GM10248 (cell line): ENCODE data around the gene C10orf95.

Experiments used
- CTCF ChIA-PET: fragments of 300-600 bp; sonication (Branson Sonifier 250); formaldehyde crosslinking; extraction: SDS; loops from one replicate; lab custom pipeline; 2021; ENCODE audit warnings: antibody characterized with exemption; lab: Yijun Ruan, JAX
- POLR2A ChIA-PET: fragments of 350-650 bp; sonication (Branson Sonifier 250); formaldehyde crosslinking; extraction: SDS; loops from one replicate; lab custom pipeline; 2020; ENCODE audit warnings: antibody characterized with exemption; lab: Yijun Ruan, JAX
- DNase-seq: peaks from one replicate; pipeline ENCODE4 v3.0.0; 2012; ENCODE audit errors: extremely low spot score
- TF ChIP-seq, protein P1 (sequence below): IDR thresholded peaks from 2 replicates; pipeline ENCODE4 v1.5.1; 2012; ENCODE audit warnings: mild to moderate bottlenecking, low read depth; ENCODE audit errors: extremely low read depth, missing control alignments, control extremely low read depth

The C10orf95 gene

DNA sequence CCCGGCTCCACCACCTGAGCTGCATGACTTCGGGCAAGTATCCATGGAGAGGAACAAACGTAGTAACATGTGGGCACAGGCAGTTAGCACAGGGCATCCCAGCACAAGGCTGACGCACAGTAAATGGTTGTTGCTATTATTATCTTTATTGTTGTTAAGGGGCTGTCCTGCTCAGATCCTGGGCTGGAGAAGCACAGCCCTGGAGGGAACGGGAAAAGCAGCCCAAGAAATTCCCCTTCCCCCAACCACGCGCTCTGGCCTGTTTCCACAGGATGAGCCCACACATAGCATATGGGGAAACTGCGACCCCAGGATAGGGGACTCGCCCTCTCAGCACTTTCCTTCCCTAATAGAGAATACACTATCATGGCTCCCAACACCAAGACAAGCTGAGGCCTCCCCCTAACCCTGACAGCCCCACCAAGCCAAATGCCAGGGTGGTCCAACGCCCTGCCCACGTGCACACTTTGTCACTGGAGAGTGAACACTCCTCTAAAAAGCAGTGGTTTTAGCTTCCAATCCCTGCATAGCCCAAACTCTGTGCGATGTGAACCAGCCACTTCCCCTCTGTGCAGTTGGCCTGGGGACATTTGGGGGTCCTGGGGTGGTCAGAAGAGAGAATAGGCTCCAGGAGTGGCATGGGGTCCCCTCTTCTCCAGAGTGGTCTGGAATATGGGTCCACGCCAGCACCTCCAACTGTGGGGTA lies 43.8 kb downstream of the C10orf95 start:
- DNase-seq: no peak
- ChIA-PET CTCF (interaction anchor here (1.7 to 6.6 kb wide), 4 partner anchors 8 to 178 kb away, joined by 8 to 88 read pairs (median 53); partner anchors contain the start of genes ELOVL3, FBXL15 and NFKB2), POLR2A (no interaction called here)
- TF ChIP-seq, protein P1, sequence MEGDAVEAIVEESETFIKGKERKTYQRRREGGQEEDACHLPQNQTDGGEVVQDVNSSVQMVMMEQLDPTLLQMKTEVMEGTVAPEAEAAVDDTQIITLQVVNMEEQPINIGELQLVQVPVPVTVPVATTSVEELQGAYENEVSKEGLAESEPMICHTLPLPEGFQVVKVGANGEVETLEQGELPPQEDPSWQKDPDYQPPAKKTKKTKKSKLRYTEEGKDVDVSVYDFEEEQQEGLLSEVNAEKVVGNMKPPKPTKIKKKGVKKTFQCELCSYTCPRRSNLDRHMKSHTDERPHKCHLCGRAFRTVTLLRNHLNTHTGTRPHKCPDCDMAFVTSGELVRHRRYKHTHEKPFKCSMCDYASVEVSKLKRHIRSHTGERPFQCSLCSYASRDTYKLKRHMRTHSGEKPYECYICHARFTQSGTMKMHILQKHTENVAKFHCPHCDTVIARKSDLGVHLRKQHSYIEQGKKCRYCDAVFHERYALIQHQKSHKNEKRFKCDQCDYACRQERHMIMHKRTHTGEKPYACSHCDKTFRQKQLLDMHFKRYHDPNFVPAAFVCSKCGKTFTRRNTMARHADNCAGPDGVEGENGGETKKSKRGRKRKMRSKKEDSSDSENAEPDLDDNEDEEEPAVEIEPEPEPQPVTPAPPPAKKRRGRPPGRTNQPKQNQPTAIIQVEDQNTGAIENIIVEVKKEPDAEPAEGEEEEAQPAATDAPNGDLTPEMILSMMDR: no peak

DNA sequence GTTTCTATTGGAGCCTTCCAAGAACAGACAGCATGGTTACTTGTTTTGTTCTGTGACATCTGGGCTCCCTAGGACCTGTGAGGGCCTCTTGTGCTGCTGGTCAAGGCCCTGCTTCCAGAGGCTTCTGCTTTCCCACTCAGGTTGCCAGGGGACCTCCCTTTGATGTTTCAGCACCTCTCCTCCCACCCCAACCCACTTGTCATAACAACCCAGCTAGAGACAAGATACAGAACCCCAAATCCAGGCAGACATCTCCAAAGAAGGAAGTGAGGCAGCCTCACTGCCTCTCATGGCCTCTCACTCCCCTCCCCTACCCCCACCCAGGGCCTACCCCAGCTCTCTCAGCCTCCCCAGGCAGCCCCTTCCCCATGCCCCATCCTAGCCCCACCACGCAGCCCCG lies 44.5 kb downstream of the C10orf95 start:
- TF ChIP-seq, protein P1: no peak
- ChIA-PET POLR2A (interaction anchor here (0.7 kb wide), 1 partner anchor 223 kb away, joined by 4 read pairs; no protein-coding TSS in a partner anchor), CTCF (interaction anchor here (1.7 to 6.6 kb wide), 5 partner anchors 8 to 177 kb away, joined by 5 to 88 read pairs (median 41); partner anchors contain the start of genes ELOVL3, FBXL15 and NFKB2)
- DNase-seq: no peak

DNA sequence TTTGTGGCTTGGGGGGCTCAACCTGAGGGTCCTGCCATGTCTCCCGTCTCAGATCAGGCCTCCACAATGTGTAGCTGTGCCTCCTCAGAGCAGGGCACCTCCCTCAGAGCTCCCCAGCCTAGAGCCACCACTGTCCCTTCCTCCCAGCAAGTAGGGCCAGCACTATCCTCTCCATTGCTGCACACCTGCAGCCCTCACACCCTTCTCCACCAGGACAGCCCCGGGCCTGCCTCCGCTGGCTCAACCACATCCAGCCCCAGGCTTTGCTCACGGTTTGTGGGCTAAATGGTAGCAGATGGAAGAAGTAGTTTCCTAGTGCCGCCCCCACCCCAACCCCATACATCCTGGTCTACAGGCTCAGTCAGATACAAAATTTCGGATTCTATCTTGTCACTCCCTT lies 45.7 kb downstream of the C10orf95 start:
- ChIA-PET CTCF (interaction anchor here (1.2 to 6.6 kb wide), 8 partner anchors 10 to 236 kb away, joined by 3 to 88 read pairs (median 13); partner anchors contain the start of genes C10orf95, ELOVL3, FBXL15 and NFKB2), POLR2A (interaction anchor here (0.7 kb wide), 1 partner anchor 45 kb away, joined by 3 read pairs; no protein-coding TSS in a partner anchor)
- no peak for DNase-seq
- TF ChIP-seq, protein P1: no peak

DNA sequence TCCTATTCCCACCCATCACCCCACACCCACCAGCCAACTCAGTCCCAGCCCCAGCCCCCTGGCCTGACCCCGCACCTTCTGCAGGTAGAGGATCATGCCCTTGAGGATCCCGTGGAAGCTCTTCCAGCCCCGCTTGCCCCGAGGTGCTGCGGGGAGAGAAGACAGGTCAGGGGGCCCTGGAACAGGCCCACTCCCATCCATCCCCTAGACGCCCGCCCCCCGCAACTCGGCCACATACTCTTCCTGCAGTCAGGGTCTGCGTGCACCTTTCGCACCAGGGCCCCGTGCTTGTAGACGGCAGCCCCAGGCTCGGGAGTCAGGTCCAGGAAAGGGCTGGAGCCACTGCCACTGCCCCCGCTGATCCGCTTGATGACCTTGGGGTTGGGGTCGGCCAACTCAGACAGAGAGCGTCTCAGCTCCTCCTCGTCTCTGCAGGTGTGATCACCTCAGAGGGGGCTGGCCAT lies 46.2 kb downstream of the C10orf95 start:
- CTCF ChIA-PET: interaction anchor here (0.6 to 6.6 kb wide), 13 partner anchors 10 to 236 kb away, joined by 3 to 88 read pairs (median 6); partner anchors contain the start of genes C10orf95, ELOVL3, FBXL15 and NFKB2
- TF ChIP-seq, protein P1: no peak

DNA sequence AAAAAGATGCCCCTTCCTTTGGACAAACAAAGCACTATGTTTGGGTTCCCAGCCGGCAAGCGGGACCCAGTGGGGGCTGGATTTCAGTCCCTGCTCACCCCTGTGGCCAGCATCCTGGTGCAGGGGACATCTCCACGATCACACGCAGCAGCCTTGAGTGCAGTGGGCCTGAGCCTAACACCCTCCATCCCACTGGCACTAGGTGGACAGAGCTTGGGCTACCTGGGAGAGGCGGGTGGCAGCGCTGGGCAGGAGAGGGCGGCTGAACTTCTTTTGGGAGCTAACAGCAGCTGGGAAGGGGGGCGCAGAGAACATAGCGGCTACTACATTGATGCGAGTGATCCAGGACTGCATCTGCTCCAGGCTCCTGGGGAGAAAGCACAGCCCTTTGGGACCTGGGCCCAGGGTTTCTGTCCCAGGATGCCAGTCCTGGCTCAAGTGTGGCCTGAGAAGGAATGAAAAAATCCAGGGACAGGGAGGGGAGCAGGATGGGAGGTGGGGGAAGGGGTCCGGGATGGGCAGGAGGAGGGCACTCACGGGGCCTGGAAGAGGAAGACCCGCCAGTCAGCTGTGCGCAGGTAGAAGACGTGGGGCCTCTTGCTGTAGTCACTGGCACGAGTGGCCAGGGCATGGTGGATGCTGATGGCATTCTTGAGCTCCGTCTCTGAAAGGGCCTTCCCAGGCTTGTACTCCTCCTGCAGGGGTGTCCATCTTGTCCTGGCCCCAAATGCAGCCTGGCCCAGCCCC lies 46.8 kb downstream of the C10orf95 start:
- ChIA-PET CTCF (interaction anchor here (0.6 to 6.6 kb wide), 19 partner anchors 7 to 235 kb away, joined by 3 to 88 read pairs (median 5); partner anchors contain the start of genes C10orf95, ELOVL3, FBXL15 and NFKB2), POLR2A (interaction anchor here (0.6 kb wide), 1 partner anchor 32 kb away, joined by 9 read pairs; no protein-coding TSS in a partner anchor)
- TF ChIP-seq, protein P1: no peak

More for the DNA sequence above, 46.2 kb downstream of the C10orf95 start:
- DNase-seq: no peak
- POLR2A ChIA-PET: no interaction called here

More for the DNA sequence above, 46.8 kb downstream of the C10orf95 start:
- no peak for DNase-seq
